NCI-H2171 treated with DMSO at 0.1 percent for 48 hours (cell line): ENCODE data around the gene JAZF1.

Source experiments
- DNase-seq: peaks from one replicate; lab custom pipeline; 2025; lab: John Stamatoyannopoulos, UW

Gene JAZF1

DNA sequence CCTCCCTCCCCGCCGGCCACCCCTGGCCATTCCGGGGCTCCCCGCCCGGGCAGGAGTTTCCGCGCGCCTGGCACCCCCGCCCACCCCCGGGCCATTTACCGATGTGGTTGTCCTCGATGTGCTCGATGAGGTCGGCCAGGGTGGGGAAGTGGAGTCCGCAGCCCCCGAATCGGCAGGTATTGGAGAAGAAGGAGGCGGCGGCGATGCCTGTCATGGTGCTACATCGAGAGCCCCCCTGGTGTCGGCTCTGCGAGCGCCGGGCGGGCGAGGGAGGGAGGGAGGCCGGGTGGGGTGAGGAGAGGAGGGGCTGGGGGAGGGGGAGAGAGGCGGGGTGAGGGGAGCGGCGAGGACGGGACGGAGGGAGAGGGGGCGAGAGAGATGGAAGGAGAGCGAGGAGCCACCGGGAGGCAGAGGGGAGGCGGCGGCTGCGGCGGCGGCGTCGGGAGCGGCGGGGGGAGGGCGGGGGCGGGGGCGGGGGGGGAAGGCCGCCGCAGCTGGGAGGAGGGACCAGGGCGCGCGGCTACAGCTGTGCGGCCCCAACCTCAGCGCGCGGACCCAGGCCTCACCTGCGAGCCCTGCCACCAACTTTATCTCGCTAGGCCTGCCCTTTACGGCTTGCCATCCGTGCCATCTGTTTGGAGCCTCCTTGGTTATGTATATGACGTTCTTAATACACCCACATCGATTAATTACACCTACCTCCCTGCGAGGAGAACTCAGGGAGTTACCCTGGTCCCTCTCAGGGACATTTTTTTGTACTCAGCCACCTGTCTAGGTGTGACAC lies at the start of gene JAZF1:
Gene JAZF1 (minus strand): TSS at position 432 of the 784 bp plus-strand sequence.
- DNase-seq, result peak; percentile 87

DNA sequence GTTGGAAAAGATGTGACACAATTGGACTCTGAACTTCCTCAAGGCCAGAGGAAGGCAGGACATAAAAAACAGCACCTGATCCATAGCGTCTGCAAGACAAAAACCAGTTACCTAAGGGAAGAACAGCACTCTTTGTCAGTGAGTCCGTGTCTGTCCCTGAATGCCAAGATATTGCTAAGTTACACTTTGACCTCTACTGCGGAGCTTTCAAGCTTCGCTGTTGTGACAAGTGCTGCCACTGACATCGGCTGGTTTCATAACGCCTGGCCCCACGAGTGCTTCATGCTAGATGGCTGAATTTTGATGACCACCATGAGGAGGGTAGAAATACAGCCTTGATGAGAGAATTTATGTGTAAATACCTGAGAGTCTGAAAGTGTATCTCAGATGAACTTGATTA lies 49.7 kb upstream of the JAZF1 start:
- DNase-seq, result no peak

- no peak for DNase-seq
These were observed 47.8 kb upstream of the JAZF1 start for GRCh38 chr7:28228396-28228795.

- no peak for DNase-seq
These were observed 45.4 kb upstream of the JAZF1 start for GRCh38 chr7:28226003-28226402.

DNA sequence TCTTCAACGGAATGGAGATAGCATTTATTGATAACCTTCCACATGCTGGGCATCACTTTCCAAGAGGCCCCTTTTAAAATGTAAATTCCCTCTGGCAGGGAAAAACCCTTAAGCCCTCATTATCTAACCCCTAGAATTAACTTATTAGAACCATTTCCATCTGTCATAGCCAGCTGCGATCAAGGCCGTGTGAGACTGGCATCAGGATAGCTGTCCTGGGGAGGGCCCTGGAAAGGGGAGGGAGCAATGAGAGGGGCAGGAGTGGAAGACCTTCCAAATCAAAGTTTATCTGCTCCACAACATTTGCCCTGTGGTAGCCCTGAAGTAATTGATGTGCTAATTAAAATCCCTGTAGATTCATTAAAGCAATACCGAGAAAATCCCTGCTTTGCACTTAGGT lies 45.0 kb upstream of the JAZF1 start:
- no peak for DNase-seq

GRCh38 chr7:28224675-28225074 lies 44.1 kb upstream of the JAZF1 start:
- no peak for DNase-seq

DNA sequence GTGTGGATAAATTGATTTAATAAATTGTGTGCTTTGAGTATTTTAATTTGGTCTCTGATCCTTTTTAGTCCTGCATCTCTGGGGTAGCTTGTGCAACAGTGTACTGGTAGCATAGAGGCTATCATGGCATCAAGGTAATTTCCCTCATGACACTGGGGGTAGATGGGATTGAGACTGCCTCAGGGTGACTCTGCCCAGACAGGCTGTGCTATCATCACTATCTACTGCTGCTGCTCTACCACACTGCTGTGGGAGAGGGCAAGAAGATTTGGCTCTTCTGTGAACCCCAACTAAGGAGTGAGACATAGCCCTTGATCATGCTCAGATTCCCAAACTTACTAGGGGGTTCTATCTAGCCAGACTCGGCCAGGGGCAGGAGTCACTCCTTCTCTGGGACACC lies 43.6 kb upstream of the JAZF1 start:
- DNase-seq, result no peak

- DNase-seq, result no peak
These were observed 42.0 kb upstream of the JAZF1 start for GRCh38 chr7:28222636-28223035.

- DNase-seq, result no peak
These were observed 39.2 kb upstream of the JAZF1 start for GRCh38 chr7:28219793-28220192.

DNA sequence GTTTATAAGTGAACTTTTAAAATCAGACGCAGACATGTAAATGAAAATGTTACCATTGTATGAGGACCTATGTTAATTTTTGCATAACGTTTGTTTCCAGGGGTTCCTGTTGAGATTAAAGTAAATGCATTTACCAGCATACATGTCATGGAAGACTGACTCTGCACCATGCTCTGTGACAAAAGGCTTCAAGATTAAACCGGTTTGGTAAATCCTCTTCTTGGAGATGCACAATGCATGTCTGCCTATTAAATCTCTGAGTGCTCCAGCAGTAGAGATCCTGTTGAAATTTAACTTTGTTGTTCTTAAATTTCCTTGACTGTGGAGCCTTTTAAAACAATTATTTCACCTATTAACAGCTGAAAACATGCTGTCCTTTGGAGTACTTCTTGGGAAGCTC lies 36.5 kb upstream of the JAZF1 start:
- no peak for DNase-seq

- no peak for DNase-seq
These were observed 30.4 kb upstream of the JAZF1 start for GRCh38 chr7:28211006-28211405.

- no peak for DNase-seq
These were observed 27.9 kb upstream of the JAZF1 start for GRCh38 chr7:28208506-28208905.

- no peak for DNase-seq
These were observed 27.0 kb upstream of the JAZF1 start for GRCh38 chr7:28207486-28208158.

DNA sequence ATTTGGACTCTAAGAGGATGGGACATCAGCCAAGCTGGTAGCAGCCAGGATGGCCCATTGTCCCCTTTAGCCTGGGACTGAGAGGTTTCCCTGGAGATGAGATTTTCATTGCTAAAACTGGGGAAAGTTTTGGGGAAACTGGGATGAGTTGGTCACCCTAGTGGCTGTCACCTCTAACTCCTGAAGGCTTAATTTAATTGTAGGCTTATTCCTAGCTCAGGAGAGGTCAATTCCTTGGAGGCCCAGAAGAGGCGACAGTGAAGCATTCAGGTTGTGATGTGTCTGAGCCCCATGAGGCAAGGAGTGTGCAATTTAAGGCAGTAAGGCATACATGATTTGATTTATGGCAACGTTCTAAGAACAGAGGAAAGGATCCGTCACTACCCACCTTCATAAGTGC lies 24.9 kb upstream of the JAZF1 start:
- DNase-seq, result no peak

- no peak for DNase-seq
These were observed 23.1 kb upstream of the JAZF1 start for GRCh38 chr7:28203508-28204240.

DNA sequence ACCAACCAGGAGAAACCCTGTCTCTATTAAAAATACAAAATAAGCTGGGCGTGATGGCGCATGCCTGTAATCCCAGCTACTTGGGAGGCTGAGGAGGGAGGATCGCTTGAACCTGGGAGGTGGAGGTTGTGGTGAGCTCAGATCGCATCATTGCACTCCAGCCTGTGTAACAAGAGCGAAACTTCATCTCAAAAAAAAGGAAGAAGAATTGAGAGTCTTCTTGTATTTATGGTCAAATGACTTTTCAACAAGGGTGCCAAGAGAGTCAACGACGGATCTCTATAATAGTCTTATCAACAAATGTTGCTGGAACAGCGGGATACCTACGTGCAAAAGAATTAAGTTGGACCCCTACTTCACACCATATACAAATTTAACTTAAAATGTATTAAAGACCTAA lies 21.6 kb upstream of the JAZF1 start:
- no peak for DNase-seq

GRCh38 chr7:28201131-28201530 lies 20.5 kb upstream of the JAZF1 start:
- peak; percentile 4 for DNase-seq

- DNase-seq, result no peak
These were observed 20.0 kb upstream of the JAZF1 start for GRCh38 chr7:28200598-28200997.

DNA sequence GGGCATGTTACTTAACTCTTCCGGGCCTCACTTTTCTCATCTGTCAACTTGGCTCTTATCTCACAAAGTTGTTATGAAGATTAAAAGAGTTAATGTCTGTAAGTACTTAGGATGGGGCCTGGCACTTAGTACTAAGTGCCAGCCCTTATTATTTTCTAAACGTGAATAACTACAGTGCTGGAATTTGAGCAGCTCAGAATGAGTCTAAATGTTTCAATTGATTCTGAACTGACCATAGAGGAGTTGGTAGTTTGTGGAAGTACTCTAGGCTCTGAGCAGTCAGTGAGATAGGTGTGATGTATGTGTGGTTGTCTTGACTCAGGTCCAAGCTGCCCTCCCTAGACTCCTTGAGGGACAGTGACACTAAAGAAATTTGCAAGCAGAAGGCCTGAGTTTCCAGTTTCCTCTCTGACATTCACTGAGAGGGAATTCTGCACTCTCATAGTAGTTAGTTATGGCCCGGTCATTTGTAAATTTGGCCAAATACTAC lies 18.5 kb upstream of the JAZF1 start:
- DNase-seq, result no peak

DNA sequence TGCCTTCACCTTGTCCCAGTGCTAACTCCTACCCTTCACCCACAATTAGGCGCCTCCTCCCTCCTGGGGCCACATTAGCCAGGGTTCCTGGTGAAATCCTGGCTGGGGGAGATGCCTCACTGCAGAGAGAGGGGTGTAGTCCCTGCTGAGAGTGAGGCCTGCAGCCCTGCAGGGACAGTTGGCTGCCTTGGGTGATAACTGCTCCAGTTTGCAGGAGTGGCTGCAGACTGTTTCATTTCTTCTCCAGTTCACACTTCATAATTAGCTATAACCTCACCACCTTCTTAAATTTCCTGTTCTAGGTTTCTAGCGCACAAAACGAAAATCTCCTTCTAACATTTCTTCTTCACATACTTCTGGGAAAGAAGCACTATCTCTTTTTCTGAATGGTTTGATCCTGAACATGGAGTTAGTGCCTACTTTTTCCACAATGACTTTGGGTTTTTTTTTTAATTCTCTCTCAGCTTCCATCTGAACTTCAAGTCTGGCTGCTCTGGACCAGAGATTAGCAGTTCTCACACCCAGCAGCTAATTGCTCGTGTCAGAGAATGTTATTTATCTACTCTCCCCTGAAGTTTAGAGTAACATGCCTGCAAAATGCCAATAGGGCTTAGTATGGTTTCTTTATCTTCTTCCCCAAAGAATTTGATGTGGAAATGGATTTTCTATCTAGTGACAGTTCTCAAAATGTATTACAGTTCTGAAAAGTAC lies 15.5 kb upstream of the JAZF1 start:
- no peak for DNase-seq

DNA sequence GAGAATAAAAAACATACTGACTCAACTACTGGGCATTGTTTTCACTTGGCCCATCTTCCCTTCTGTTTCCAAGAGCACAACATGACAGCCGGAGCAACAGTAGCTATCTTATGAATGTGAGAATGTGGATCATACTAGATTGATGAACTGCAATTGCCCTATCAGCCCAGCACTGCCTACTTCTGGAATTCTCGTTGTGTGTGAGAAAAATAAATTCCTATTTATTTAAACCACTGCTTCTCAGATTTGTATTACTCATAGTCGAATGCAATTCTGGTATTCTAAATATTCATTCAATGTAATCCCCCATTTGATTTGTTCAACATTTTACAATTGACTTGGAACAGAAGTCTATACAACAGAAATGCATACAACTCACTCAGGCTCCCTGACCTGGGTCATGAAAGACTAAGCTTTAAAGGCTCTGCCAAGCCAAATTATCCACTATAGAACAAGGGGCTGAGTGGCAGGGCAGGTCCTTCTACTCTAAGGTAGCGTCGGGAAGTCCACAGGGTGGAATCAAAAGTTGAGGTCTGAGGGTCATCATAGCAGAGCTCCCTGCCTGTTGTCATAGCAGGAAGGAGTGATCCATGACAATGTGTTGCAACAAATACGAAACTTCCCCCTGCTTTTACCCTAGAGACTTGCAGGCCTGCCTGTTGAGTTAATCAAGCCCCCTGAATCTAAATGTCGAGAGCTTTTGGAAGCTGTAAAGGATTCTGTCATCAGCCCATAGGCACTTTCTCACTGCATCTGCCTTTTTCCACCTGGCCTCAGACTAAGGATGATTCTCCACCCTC lies 12.4 kb upstream of the JAZF1 start:
- no peak for DNase-seq
